ENCODE data around the gene IFT25.

- TF ChIP-seq CTCF (IDR thresholded peaks at IDR 0.05), result peak; percentile 34 to 64 (median 60)
- TF ChIP-seq POLR2A (IDR thresholded peaks at IDR 0.05), result no peak
These were observed 66.9 kb downstream of the IFT25 start for GRCh38 chr1:53878492-53879105.

All from gastroesophageal sphincter (tissue), 3 donors.